B cell (primary cell): ENCODE data around the gene PAK4. TPM values are rescaled to one million over a fixed set of nuclear protein-coding genes. Genes with fewer than 3 reads are reported as not detected.

Source experiments
- ATAC-seq: fragments of 200-7000 bp; cut with Tn5 transposase; one replicate; pipeline ENCODE4 v1.10.0; 2021; ENCODE audit warnings: low read depth, mild to moderate bottlenecking, moderate number of reproducible peaks, moderate library complexity
- CTCF ChIA-PET: fragments of 350-600 bp; sonication (Branson Sonifier 250); formaldehyde crosslinking; loops from one replicate; lab custom pipeline; 2021; ENCODE audit warnings: antibody characterized with exemption, inconsistent platforms; lab: Charles Lee
- POLR2A ChIA-PET: fragments of 350-600 bp; sonication (Branson Sonifier 250); formaldehyde crosslinking; loops from one replicate; lab custom pipeline; 2021; ENCODE audit warnings: antibody characterized with exemption; lab: Charles Lee
- DNase-seq: peaks from one replicate; pipeline ENCODE4 v3.0.0; 2013
- H2AFZ ChIP-seq: 2 replicates; pipeline ENCODE4 v1.6.1; 2012; ENCODE audit warnings: mild to moderate bottlenecking, low read depth, low read length; ENCODE audit not compliant: insufficient read depth, poor library complexity, severe bottlenecking
- H3K27ac ChIP-seq, 2 donors: 1 replicate in 1 of 2; 2 replicates in 1 of 2; pipeline ENCODE4 v1.5.1; 2012 to 2013; ENCODE audit warnings: low read length in 2 of 2, mild to moderate bottlenecking in 2 of 2, moderate library complexity in 1 of 2
- H3K27me3 ChIP-seq, 4 experiments: fragments of 200-600 bp in 1 of 4; sonication (generic) in 1 of 4; replicated peaks in 1 of 4; 1 replicate in 2 of 4; 2 replicates in 2 of 4; pipeline versions ENCODE4 v1.6.1 to v1.7.0; 2013 to 2016; ENCODE audit warnings: low read length in 3 of 4, mild to moderate bottlenecking in 2 of 4, mixed read lengths in 1 of 4, moderate library complexity in 1 of 4; ENCODE audit not compliant: insufficient read depth in 4 of 4, control insufficient read depth in 3 of 4; ENCODE audit errors: control extremely low read depth in 1 of 4
- H3K36me3 ChIP-seq, 2 experiments: replicated peaks in 1 of 2; 1 replicate in 1 of 2; 2 replicates in 1 of 2; pipeline versions ENCODE4 v1.6.1 to v1.7.1; 2013; ENCODE audit warnings: low read length in 1 of 2; ENCODE audit not compliant: insufficient read depth in 2 of 2, control insufficient read depth in 1 of 2; ENCODE audit errors: control extremely low read depth in 1 of 2, extremely low read depth in 1 of 2
- H3K4me1 ChIP-seq, 2 donors: fragments of 200-600 bp in 1 of 2; sonication (generic) in 1 of 2; 1 replicate in 1 of 2; 2 replicates in 1 of 2; pipeline versions ENCODE4 v1.5.1 to v1.6.1; 2013 to 2017; ENCODE audit warnings: low read length in 2 of 2; ENCODE audit not compliant: control insufficient read depth in 2 of 2, insufficient read depth in 2 of 2
- H3K4me2 ChIP-seq: replicated peaks from 2 replicates; pipeline ENCODE3; 2012; ENCODE audit warnings: mild to moderate bottlenecking, low read depth, low read length; ENCODE audit not compliant: poor library complexity, severe bottlenecking
- H3K4me3 ChIP-seq, 5 experiments: fragments of 200-600 bp in 1 of 5; sonication (generic) in 1 of 5; 1 replicate in 3 of 5; 2 replicates in 2 of 5; pipeline versions ENCODE4 v1.5.1 to v1.7.0; 2011 to 2016; ENCODE audit warnings: low read length in 4 of 5, mild to moderate bottlenecking in 4 of 5, low read depth in 2 of 5, control low read depth in 1 of 5, moderate library complexity in 1 of 5; ENCODE audit not compliant: insufficient read depth in 1 of 5; ENCODE audit errors: control extremely low read depth in 1 of 5, extremely low read depth in 1 of 5
- H3K79me2 ChIP-seq: fragments of 200-600 bp; sonication (generic); one replicate; pipeline ENCODE4 v1.6.0; 2016; ENCODE audit warnings: low read length; ENCODE audit not compliant: control insufficient read depth, insufficient read depth
- H3K9ac ChIP-seq: fragments of 200-600 bp; sonication (generic); 2 replicates; pipeline ENCODE4 v1.6.1; 2017; ENCODE audit warnings: mild to moderate bottlenecking, low read length, moderate library complexity
- H3K9me3 ChIP-seq, 3 donors: one replicate each; pipeline versions ENCODE4 v1.6.1 to v1.7.1; 2013; ENCODE audit warnings: low read length in 2 of 3; ENCODE audit not compliant: control insufficient read depth in 2 of 3, insufficient read depth in 1 of 3; ENCODE audit errors: control extremely low read depth in 1 of 3
- H4K20me1 ChIP-seq: 2 replicates; pipeline ENCODE4 v1.6.0; 2012; ENCODE audit warnings: mild to moderate bottlenecking, low read length; ENCODE audit not compliant: insufficient read depth, control insufficient read depth, poor library complexity, severe bottlenecking
- H3K27ac Mint-ChIP-seq: one replicate; pipeline ENCODE4 v1.8.0; 2021; ENCODE audit warnings: mixed read lengths
- H3K27me3 Mint-ChIP-seq: one replicate; pipeline ENCODE4 v1.8.0; 2021; ENCODE audit warnings: mixed read lengths
- H3K4me1 Mint-ChIP-seq: one replicate; pipeline ENCODE4 v1.8.0; 2021; ENCODE audit warnings: mixed read lengths
- H3K4me3 Mint-ChIP-seq: one replicate; pipeline ENCODE4 v1.8.0; 2021; ENCODE audit warnings: mixed read lengths
- H3K9me3 Mint-ChIP-seq: one replicate; pipeline ENCODE4 v1.8.0; 2022; ENCODE audit warnings: mixed read lengths; ENCODE audit not compliant: insufficient read depth
- EZH2 ChIP-seq: IDR thresholded peaks from 2 replicates; pipeline ENCODE4 v1.6.1; 2012; ENCODE audit warnings: borderline replicate concordance, low read depth, mild to moderate bottlenecking, moderate library complexity, low read length; ENCODE audit not compliant: insufficient read depth, poor library complexity, severe bottlenecking
- WGBS: methylation state at CpG from one replicate; pipeline ENCODE4 v1.1.5; 2013; ENCODE audit warnings: missing lambda C conversion rate; ENCODE audit not compliant: insufficient coverage; 5-methylcytosine and 5-hydroxymethylcytosine counted together
- intact Hi-C: fragments of 100-400 bp; cut with micrococcal nuclease; formaldehyde crosslinking; loops from one replicate; pipeline ENCODE4 v1.10.0; 2022
- polyA plus RNA-seq: library from polyadenylated mRNA; depleted of rRNA; stranded (reverse); fragments of >200 nt; gene quantifications from 2 replicates; pipeline ENCODE4 v1.2.3, GENCODE V29; 2012
- total RNA-seq, 2 donors: library from RNA; stranded (reverse); fragments of 120-200 nt in 1 of 2; gene quantifications; 1 replicate in 1 of 2; 2 replicates in 1 of 2; pipeline versions ENCODE4 v1.2.3 to v1.2.4, GENCODE V29; 2013 to 2022
- TF ChIP-seq, protein P1 (sequence below): fragments of 200-600 bp; IDR thresholded peaks from one replicate; pipeline ENCODE4 v1.8.0; 2022; ENCODE audit warnings: antibody characterized with exemption, mild to moderate bottlenecking

Gene PAK4
- total and polyA plus RNA-seq, 2 donors (not counting 1 experiment from before 2014, with no cell fraction given), result 12.0 to 23.3 TPM

DNA sequence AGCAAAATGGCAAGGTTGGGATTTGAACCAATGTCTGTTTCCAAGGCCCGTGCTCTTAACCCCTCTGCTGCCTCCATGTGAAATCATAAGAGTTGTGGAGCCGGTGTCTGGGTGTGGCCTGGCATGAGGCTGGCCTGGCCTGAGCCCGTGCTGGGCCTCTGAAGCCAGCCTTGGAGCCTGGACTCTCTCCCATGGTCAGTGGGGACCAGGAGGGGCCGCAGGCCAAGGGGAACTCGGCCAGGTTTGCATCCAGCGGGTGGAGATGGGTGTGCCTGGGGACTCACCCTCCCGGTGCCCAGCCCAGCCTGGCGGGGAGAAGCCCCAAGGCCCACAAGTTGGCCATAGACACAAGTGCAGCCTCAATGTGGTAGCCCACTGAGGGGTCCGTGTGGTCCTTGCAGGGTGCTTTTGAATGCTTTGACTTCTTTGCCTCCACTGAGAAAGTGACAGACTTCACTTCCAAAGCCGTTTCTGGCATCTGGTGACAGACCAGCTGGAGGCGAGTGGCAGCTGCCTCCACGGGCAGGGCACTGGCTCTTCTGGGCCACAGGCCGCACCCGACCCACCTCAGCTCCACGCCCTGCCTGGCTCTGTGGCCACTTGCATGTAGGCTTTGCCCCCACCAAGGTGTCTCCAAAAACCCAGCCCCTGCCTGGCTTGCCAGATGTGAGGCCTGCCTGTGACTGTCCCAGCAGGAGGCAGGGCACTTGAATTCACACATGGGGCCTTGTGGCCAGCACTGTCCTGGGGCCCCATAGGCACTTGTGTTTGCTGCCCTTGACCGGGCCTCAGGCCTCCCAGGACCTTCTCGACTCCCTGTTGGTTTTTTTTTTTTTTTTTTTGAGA lies 45.0 kb downstream of the PAK4 start:
- H3K4me2 ChIP-seq, result no peak overlapping the region
- no peaks in the 10 kb centered on the region for H4K20me1 ChIP-seq
- Mint-ChIP-seq H3K27me3 (no peaks in the 10 kb centered on the region), H3K4me3 (no peak overlapping the region), H3K9me3 (no peaks in the 10 kb centered on the region), H3K27ac (no peak overlapping the region), H3K4me1 (no peaks in the 10 kb centered on the region)
- no peaks in the 10 kb centered on the region for H3K4me1 ChIP-seq
- no peak for ATAC-seq
- 97% methylated on average over 16 of the region's 17 CpGs for WGBS
- ChIA-PET CTCF (no interaction called here), POLR2A (no interaction called here)
- H3K27me3 ChIP-seq, result no peaks in the 10 kb centered on the region
- no peak overlapping the region for H3K27ac ChIP-seq
- H3K36me3 ChIP-seq, result peaks cover 0 to 14% of the 10 kb centered on the region in 2 experiments
- H3K4me3 ChIP-seq, result no peak overlapping the region
- no peak for DNase-seq
- no peaks in the 10 kb centered on the region for H3K9me3 ChIP-seq
- TF ChIP-seq, protein P1, sequence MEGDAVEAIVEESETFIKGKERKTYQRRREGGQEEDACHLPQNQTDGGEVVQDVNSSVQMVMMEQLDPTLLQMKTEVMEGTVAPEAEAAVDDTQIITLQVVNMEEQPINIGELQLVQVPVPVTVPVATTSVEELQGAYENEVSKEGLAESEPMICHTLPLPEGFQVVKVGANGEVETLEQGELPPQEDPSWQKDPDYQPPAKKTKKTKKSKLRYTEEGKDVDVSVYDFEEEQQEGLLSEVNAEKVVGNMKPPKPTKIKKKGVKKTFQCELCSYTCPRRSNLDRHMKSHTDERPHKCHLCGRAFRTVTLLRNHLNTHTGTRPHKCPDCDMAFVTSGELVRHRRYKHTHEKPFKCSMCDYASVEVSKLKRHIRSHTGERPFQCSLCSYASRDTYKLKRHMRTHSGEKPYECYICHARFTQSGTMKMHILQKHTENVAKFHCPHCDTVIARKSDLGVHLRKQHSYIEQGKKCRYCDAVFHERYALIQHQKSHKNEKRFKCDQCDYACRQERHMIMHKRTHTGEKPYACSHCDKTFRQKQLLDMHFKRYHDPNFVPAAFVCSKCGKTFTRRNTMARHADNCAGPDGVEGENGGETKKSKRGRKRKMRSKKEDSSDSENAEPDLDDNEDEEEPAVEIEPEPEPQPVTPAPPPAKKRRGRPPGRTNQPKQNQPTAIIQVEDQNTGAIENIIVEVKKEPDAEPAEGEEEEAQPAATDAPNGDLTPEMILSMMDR, result no peak
- H3K79me2 ChIP-seq, result no peaks in the 10 kb centered on the region
- H3K9ac ChIP-seq, result no peak overlapping the region
- intact Hi-C loops, result no loop called here
- H2AFZ ChIP-seq, result no peak overlapping the region

DNA sequence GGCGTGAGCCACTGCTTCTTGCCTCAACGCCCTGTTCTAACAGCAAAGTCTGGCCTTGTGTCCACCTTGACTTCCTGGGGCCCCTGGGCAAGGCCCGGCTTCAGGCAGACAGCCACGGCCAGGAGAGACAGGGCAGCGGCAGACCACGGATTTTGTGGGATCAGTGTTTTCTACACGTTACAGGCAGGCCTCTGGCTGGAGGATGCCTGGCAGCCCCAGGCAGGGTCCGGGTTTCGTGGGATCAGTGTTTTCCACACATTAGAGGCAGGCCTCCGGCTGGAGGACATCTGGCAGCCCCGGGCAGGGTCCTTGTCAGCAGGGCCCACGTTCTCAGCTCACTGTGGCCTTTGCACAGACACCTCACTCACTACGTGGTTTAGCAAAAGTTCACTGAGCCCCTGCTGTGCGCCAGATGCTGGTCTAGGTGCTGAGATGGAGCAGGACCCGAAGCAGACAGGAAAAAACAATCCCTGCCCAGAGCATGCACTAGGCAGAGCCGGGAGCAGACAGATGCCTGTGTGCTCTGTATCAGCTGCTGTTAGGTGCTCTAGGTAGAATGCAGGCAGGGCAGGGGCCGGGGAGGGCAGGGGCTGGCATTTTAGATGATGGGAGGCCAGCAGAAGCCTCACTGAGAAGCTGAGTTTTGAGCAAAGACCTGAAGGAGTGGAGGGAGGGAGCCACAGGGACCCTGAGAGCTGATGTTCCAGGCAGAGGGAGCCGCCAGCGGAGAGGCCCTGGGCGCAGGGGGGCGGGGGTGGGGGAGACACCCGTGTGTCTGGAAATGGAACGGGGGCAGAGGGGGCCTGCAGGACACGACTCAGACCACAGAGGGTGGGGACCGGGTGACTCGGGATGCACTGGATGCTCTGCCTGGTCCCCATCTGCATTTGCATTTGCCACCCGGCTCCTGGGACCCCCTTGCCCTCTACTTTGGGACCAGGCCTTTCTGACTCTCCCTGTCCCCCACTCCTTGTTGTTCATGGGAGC lies 46.2 kb downstream of the PAK4 start:
- WGBS, result 95% methylated on average over 26 of the region's 27 CpGs
- Mint-ChIP-seq H3K9me3 (no peaks in the 10 kb centered on the region), H3K4me1 (no peaks in the 10 kb centered on the region), H3K27me3 (no peaks in the 10 kb centered on the region), H3K27ac (no peak overlapping the region), H3K4me3 (no peak overlapping the region)
- TF ChIP-seq, protein P1, result no peak
- no peak for TF ChIP-seq EZH2
- ATAC-seq (no peak), DNase-seq (no peak)
- POLR2A ChIA-PET, result no interaction called here
- no peaks in the 10 kb centered on the region for H3K79me2 ChIP-seq
- no peak overlapping the region for H3K9ac ChIP-seq
- H2AFZ ChIP-seq, result no peak overlapping the region
- intact Hi-C loops, result no loop called here
- H4K20me1 ChIP-seq, result no peaks in the 10 kb centered on the region
- H3K4me2 ChIP-seq, result no peak overlapping the region
- H3K9me3 ChIP-seq, result no peaks in the 10 kb centered on the region
- H3K36me3 ChIP-seq, result peaks cover 0 to 14% of the 10 kb centered on the region in 2 experiments
- H3K27ac ChIP-seq, result no peak overlapping the region
- no peaks in the 10 kb centered on the region for H3K4me1 ChIP-seq
- H3K4me3 ChIP-seq, result no peak overlapping the region
- CTCF ChIA-PET, result no interaction called here
- H3K27me3 ChIP-seq, result no peaks in the 10 kb centered on the region
